Sigmoid colon (tissue), 7 donors: ENCODE results near the gene RPL21. TPM values are rescaled to one million over a fixed set of nuclear protein-coding genes. Genes with fewer than 3 reads are reported as not detected.
A peak's percentile ranks its signal among the peaks of the same experiment; 100 is the strongest.

Source experiments
- DNase-seq: peaks from one replicate; pipeline ENCODE4 v3.0.0-alpha.2; 2019
- H3K27ac ChIP-seq, 4 donors: fragments of 200-600 bp; sonication (generic); one replicate each; pipeline ENCODE4 v1.5.1; 2016 to 2019; ENCODE audit warnings: mild to moderate bottlenecking in 1 of 4
- H3K27me3 ChIP-seq, 3 donors: fragments of 200-600 bp; sonication (generic); one replicate each; pipeline ENCODE4 v1.5.1; 2019; ENCODE audit warnings: mild to moderate bottlenecking in 1 of 3
- H3K36me3 ChIP-seq, 4 donors: fragments of 200-600 bp; sonication (generic); one replicate each; pipeline ENCODE4 v1.5.1; 2016 to 2019
- H3K4me1 ChIP-seq, 4 donors: fragments of 200-600 bp; sonication (generic); one replicate each; pipeline ENCODE4 v1.5.1; 2017 to 2019
- H3K4me3 ChIP-seq, 4 donors: fragments of 200-600 bp; sonication (generic); one replicate each; pipeline ENCODE4 v1.5.1; 2017 to 2019; ENCODE audit warnings: mild to moderate bottlenecking in 2 of 4, moderate library complexity in 1 of 4
- H3K9me3 ChIP-seq, 4 donors: fragments of 200-600 bp in 3 of 4; sonication (generic) in 3 of 4; one replicate each; pipeline versions ENCODE4 v1.5.1 to v1.6.1; 2013 to 2019
- EP300 ChIP-seq, 4 donors: sonication (generic); formaldehyde crosslinking; IDR thresholded peaks; one replicate each; pipeline ENCODE4 v1.6.1; 2017; ENCODE audit warnings: antibody characterized with exemption in 4 of 4
- POLR2A ChIP-seq, 2 donors: fragments of 450-650 bp; IDR thresholded peaks; one replicate each; pipeline ENCODE4 v1.6.1; 2016; ENCODE audit warnings: antibody characterized with exemption in 2 of 2, mild to moderate bottlenecking in 2 of 2, moderate library complexity in 2 of 2
- POLR2AphosphoS5 ChIP-seq, 4 donors: sonication (generic); formaldehyde crosslinking; IDR thresholded peaks; one replicate each; pipeline ENCODE4 v1.6.1; 2017; ENCODE audit warnings: antibody characterized with exemption in 4 of 4
- WGBS, 2 donors: extraction: QIAGEN DNeasy Blood & Tissue Kit; methylation state at CpG; one replicate each; pipeline ENCODE4 v1.1.7; 2013; 5-methylcytosine and 5-hydroxymethylcytosine counted together
- intact Hi-C: fragments of 100-400 bp; cut with DNase I; formaldehyde crosslinking; loops from one replicate; pipeline ENCODE4 v1.15.1; 2023
- polyA plus RNA-seq, 3 donors: library from polyadenylated mRNA; stranded (reverse); fragments of 200-250 nt; gene quantifications; one replicate each; pipeline ENCODE4 v1.2.3, GENCODE V29; 2013
- total RNA-seq, 4 donors: library from RNA; depleted of rRNA; stranded (reverse); fragments of >200 nt; gene quantifications; one replicate each; pipeline ENCODE4 v1.1.0, GENCODE V29; 2016
- TF ChIP-seq, protein P1 (sequence below), 4 experiments: fragments of 450-650 bp in 3 of 4; fragments of 200-600 bp in 1 of 4; IDR thresholded peaks; one replicate each; pipeline ENCODE4 v1.5.1; 2016 to 2019; ENCODE audit warnings: antibody characterized with exemption in 4 of 4, mild to moderate bottlenecking in 3 of 4, moderate library complexity in 2 of 4
- donor health status: healthy with polysubstance abuse.
- donor health status: Bipolar disorder and iron deficiency.
- donor health status: healthy.

The RPL21 gene
- total and polyA plus RNA-seq, 7 donors, result 708 to 2,533 (median 1,930) TPM

GRCh38 chr13:27236478-27236877 lies 14.9 kb upstream of the RPL21 start:
- TF ChIP-seq, protein P1, sequence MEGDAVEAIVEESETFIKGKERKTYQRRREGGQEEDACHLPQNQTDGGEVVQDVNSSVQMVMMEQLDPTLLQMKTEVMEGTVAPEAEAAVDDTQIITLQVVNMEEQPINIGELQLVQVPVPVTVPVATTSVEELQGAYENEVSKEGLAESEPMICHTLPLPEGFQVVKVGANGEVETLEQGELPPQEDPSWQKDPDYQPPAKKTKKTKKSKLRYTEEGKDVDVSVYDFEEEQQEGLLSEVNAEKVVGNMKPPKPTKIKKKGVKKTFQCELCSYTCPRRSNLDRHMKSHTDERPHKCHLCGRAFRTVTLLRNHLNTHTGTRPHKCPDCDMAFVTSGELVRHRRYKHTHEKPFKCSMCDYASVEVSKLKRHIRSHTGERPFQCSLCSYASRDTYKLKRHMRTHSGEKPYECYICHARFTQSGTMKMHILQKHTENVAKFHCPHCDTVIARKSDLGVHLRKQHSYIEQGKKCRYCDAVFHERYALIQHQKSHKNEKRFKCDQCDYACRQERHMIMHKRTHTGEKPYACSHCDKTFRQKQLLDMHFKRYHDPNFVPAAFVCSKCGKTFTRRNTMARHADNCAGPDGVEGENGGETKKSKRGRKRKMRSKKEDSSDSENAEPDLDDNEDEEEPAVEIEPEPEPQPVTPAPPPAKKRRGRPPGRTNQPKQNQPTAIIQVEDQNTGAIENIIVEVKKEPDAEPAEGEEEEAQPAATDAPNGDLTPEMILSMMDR (IDR thresholded peaks at IDR 0.05), result no peak
- no peak for TF ChIP-seq POLR2A (IDR thresholded peaks at IDR 0.05)
- no peak for TF ChIP-seq POLR2AphosphoS5 (IDR thresholded peaks at IDR 0.05)
- no peak for TF ChIP-seq EP300 (IDR thresholded peaks at IDR 0.05)
- Histone ChIP-seq H3K4me1 (no peaks in the 10 kb centered on the region), H3K27ac (no peak overlapping the region), H3K36me3 (no peaks in the 10 kb centered on the region), H3K9me3 (no peaks in the 10 kb centered on the region), H3K27me3 (no peaks in the 10 kb centered on the region), H3K4me3 (no peak overlapping the region)
- DNase-seq, result no peak
- WGBS, 2 donors, result 65 to 69% methylated on average over 2 of the region's 2 CpGs
- intact Hi-C loops, result no loop called here

DNA sequence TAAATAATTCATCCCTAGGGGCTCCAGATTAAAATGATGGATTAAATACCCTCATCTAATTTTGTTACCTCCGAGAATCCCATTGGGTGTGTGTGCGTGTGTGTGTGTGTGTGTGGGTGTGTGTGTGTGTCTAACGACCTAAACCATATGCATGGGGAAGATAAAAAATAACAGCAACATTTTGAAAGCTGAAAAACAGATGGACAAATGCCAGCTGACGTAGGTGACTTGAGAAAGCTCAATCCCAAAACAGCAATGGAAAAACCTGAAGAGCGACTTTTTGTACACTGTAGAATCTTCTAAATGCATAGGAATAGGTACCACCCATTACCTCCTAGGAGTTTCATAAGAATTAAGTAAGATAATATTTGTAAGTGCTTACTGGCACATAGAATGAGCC lies 8.7 kb upstream of the RPL21 start:
- no peak overlapping the region for H3K27ac ChIP-seq
- intact Hi-C loops, result loop anchor here (5.0 kb wide), 1 partner anchor 45 kb away; no protein-coding TSS in a partner anchor

DNA sequence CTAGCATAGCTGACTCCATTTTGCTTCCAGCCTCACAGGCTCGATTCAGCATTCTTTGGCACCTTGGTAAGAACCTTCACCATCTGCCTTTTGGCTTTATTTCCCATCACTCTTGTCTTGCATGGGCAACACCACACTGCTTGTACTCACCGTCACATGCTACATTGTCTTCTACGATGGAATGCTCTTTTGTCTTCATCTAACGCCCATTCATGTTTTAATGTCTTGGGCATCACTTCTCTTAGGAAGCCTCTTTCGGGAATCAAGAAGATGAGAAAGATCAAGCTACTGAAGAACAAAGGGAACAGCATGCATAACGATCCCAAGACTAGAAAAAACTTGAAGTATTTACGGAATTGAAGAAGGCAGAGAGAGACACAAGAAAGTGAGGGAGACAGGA lies 5.7 kb upstream of the RPL21 start:
- intact Hi-C loops, result no loop called here

More for the DNA sequence above, 8.7 kb upstream of the RPL21 start:
- Histone ChIP-seq H3K4me1 (no peaks in the 10 kb centered on the region), H3K27me3 (no peaks in the 10 kb centered on the region), H3K36me3 (no peaks in the 10 kb centered on the region), H3K4me3 (no peak overlapping the region), H3K9me3 (no peaks in the 10 kb centered on the region)
- TF ChIP-seq, protein P1 (IDR thresholded peaks at IDR 0.05), result no peak
- TF ChIP-seq EP300 (IDR thresholded peaks at IDR 0.05), result no peak
- TF ChIP-seq POLR2A (IDR thresholded peaks at IDR 0.05), result no peak
- TF ChIP-seq POLR2AphosphoS5 (IDR thresholded peaks at IDR 0.05), result no peak
- no peak for DNase-seq
- WGBS, 2 donors, result 79 to 90% methylated on average over 5 of the region's 5 CpGs

GRCh38 chr13:27250833-27251165 lies 559 bp upstream of the RPL21 start:
- intact Hi-C loops, result loop anchor here (1.0 to 10.0 kb wide), 8 partner anchors 20 to 1467 kb away; partner anchors contain the start of genes LNX2, MTIF3, POLR1D and RASL11A
- 0 to 1% methylated on average over 9 of the region's 9 CpGs for WGBS, 2 donors
- H3K36me3 ChIP-seq, result peaks cover 0 to 22% (median 11%) of the 10 kb centered on the region in 4 donors

More for the DNA sequence above, 5.7 kb upstream of the RPL21 start:
- Histone ChIP-seq H3K27me3 (no peaks in the 10 kb centered on the region), H3K9me3 (no peaks in the 10 kb centered on the region), H3K27ac (no peak overlapping the region), H3K4me3 (no peak overlapping the region), H3K36me3 (no peaks in the 10 kb centered on the region), H3K4me1 (peaks cover 0 to 7% (median 3%) of the 10 kb centered on the region in 4 donors)
- WGBS, 2 donors, result 91 to 92% methylated on average over 7 of the region's 7 CpGs
- TF ChIP-seq, protein P1 (IDR thresholded peaks at IDR 0.05), result no peak
- TF ChIP-seq POLR2AphosphoS5 (IDR thresholded peaks at IDR 0.05), result no peak
- no peak for TF ChIP-seq EP300 (IDR thresholded peaks at IDR 0.05)
- TF ChIP-seq POLR2A (IDR thresholded peaks at IDR 0.05), result no peak
- DNase-seq, result no peak

More at GRCh38 chr13:27250833-27251165, 559 bp upstream of the RPL21 start:
- H3K27me3 ChIP-seq, result no peaks in the 10 kb centered on the region
- H3K4me3 ChIP-seq, result peak overlapping the region; percentile 62 to 86 (median 68)
- DNase-seq, result no peak
- peaks cover 0 to 43% (median 36%) of the 10 kb centered on the region in 4 donors for H3K4me1 ChIP-seq
- TF ChIP-seq, protein P1 (IDR thresholded peaks at IDR 0.05), result no peak
- TF ChIP-seq POLR2AphosphoS5 (IDR thresholded peaks at IDR 0.05), result no peak
- no peak for TF ChIP-seq EP300 (IDR thresholded peaks at IDR 0.05)
- TF ChIP-seq POLR2A (IDR thresholded peaks at IDR 0.05), result no peak
- peak overlapping the region; percentile 88 to 96 (median 92) for H3K27ac ChIP-seq
- H3K9me3 ChIP-seq, result no peaks in the 10 kb centered on the region
